K562 (cell line): ENCODE results near the gene VAMP4. TPM values are rescaled to one million over a fixed set of nuclear protein-coding genes. Genes with fewer than 3 reads are reported as not detected.

Source experiments
- ATAC-seq: fragments of 200-7000 bp; cut with Tn5 transposase; 3 replicates; pipeline ENCODE4 v1.9.1; 2020; ENCODE audit warnings: moderate library complexity
- BruUV-seq: library from RNA; stranded (reverse); fragments of 400-500 nt; replicated peaks from 2 replicates; lab custom pipeline; 2021; lab: Mats Ljungman, UMichigan
- CTCF ChIA-PET: fragments of 300-600 bp; formaldehyde crosslinking; extraction: SDS; loops from one replicate; lab custom pipeline; 2021; ENCODE audit warnings: low intra/inter-chr PET ratio; lab: Yijun Ruan, JAX
- POLR2A ChIA-PET: fragments of 300-600, 350-650 bp; sonication (Branson Sonifier 250); formaldehyde crosslinking; extraction: SDS; loops from one replicate; lab custom pipeline; 2021; ENCODE audit warnings: antibody characterized with exemption, inconsistent platforms; lab: Yijun Ruan, JAX
- DNase-seq, 4 experiments: peaks; one replicate each; pipeline versions ENCODE4 v3.0.0 to v3.0.0-alpha.2; 2011 to 2018; ENCODE audit warnings: low spot score in 3 of 4, mixed read lengths in 3 of 4; ENCODE audit errors: extremely low read depth in 1 of 4
- FAIRE-seq: peaks from 2 replicates; lab custom pipeline; 2011; peaks lifted over from hg19 to GRCh38; lab: Jason Lieb, UNC
- H2AFZ ChIP-seq: 2 replicates; pipeline ENCODE4 v1.6.0; 2011; ENCODE audit warnings: low read depth, low read length, control low read depth, inconsistent platforms
- H3K27ac ChIP-seq: fragments of 200-600 bp; 3 replicates; pipeline ENCODE4 v1.8.0; 2011; ENCODE audit warnings: low read depth, mild to moderate bottlenecking, control low read depth, inconsistent platforms, low read length, moderate library complexity, mixed read lengths; ENCODE audit errors: extremely low read depth
- H3K27me3 ChIP-seq, 2 experiments: fragments of 300-600 bp in 1 of 2; 2 replicates in 1 of 2; 3 replicates in 1 of 2; pipeline versions ENCODE4 v1.6.0 to v1.8.0; 2011; ENCODE audit warnings: inconsistent platforms in 2 of 2, low read length in 2 of 2, mild to moderate bottlenecking in 1 of 2, mixed read lengths in 1 of 2, moderate library complexity in 1 of 2; ENCODE audit not compliant: control insufficient read depth in 2 of 2, insufficient read depth in 2 of 2
- H3K36me3 ChIP-seq: fragments of 300-600 bp; 3 replicates; pipeline ENCODE4 v1.8.0; 2011; ENCODE audit warnings: mild to moderate bottlenecking, low read length, inconsistent platforms; ENCODE audit not compliant: control insufficient read depth, insufficient read depth
- H3K4me1 ChIP-seq, 2 experiments: fragments of 200-600 bp in 1 of 2; replicated peaks in 1 of 2; 2 replicates in 1 of 2; 3 replicates in 1 of 2; pipeline versions ENCODE4 v1.5.1 to v1.8.0; 2011; ENCODE audit warnings: inconsistent platforms in 2 of 2, low read length in 2 of 2, mild to moderate bottlenecking in 1 of 2, mixed read lengths in 1 of 2, moderate library complexity in 1 of 2; ENCODE audit not compliant: control insufficient read depth in 2 of 2, insufficient read depth in 2 of 2
- H3K4me2 ChIP-seq: 2 replicates; pipeline ENCODE4 v1.6.1; 2011; ENCODE audit warnings: low read length, control low read depth, inconsistent platforms, mixed read lengths; ENCODE audit not compliant: insufficient read depth
- H3K4me3 ChIP-seq: fragments of 200-600 bp; sonication (generic), shearing (Covaris generic); 2 replicates; pipeline ENCODE4 v1.5.1; 2016; ENCODE audit warnings: control low read depth, inconsistent platforms
- H3K79me2 ChIP-seq: fragments of 200-600 bp; 3 replicates; pipeline ENCODE4 v1.8.0; 2011; ENCODE audit warnings: low read length, inconsistent platforms; ENCODE audit not compliant: control insufficient read depth, insufficient read depth
- H3K9ac ChIP-seq, 2 experiments: 2 replicates each; pipeline versions ENCODE4 v1.6.0 to v1.6.1; 2011; ENCODE audit warnings: low read depth in 2 of 2, low read length in 2 of 2, control low read depth in 1 of 2, inconsistent platforms in 1 of 2, mild to moderate bottlenecking in 1 of 2, mixed read lengths in 1 of 2; ENCODE audit not compliant: insufficient read depth in 1 of 2
- H3K9me1 ChIP-seq: one replicate; pipeline ENCODE4 v1.6.0; 2011; ENCODE audit warnings: inconsistent platforms, mild to moderate bottlenecking, low read length, moderate library complexity; ENCODE audit not compliant: control insufficient read depth, insufficient read depth
- H3K9me3 ChIP-seq: replicated peaks from 2 replicates; pipeline ENCODE4 v1.5.1; 2011; ENCODE audit warnings: low read depth, low read length, inconsistent platforms; ENCODE audit not compliant: control insufficient read depth, insufficient read depth
- H4K20me1 ChIP-seq: replicated peaks from 2 replicates; pipeline ENCODE4 v1.6.1; 2011; ENCODE audit warnings: low read length, inconsistent platforms, mixed read lengths; ENCODE audit not compliant: control insufficient read depth, insufficient read depth
- CAMTA2 ChIP-seq: fragments of 250-450 bp; sonication (Bioruptor Pico); conservative IDR thresholded peaks from 2 replicates; pipeline ENCODE4 v1.5.1; 2022
- CBX8 ChIP-seq: fragments of 200-600 bp; sonication (generic); IDR thresholded peaks from 2 replicates; pipeline ENCODE4 v1.6.1; 2012; ENCODE audit warnings: borderline replicate concordance, mixed run types, low read depth, mild to moderate bottlenecking, moderate library complexity, mixed read lengths, low read length, control low read depth, inconsistent platforms; ENCODE audit not compliant: poor library complexity, severe bottlenecking; ENCODE audit errors: extremely low read depth
- ETV5 ChIP-seq: sonication (generic); formaldehyde crosslinking; IDR thresholded peaks from 2 replicates; pipeline ENCODE4 v1.4.0; 2020; ENCODE audit warnings: low read depth, mild to moderate bottlenecking, missing genetic modification reagents
- HES1 ChIP-seq: fragments of 450-650 bp; IDR thresholded peaks from 2 replicates; pipeline ENCODE4 v1.6.1; 2016; ENCODE audit warnings: low read depth, mild to moderate bottlenecking, moderate library complexity
- KDM4B ChIP-seq, 2 experiments: fragments of 450-650 bp in 1 of 2; sonication (generic) in 1 of 2; IDR thresholded peaks; 2 replicates each; pipeline ENCODE4 v1.6.1; 2016 to 2017; ENCODE audit warnings: borderline replicate concordance in 2 of 2, antibody characterized with exemption in 1 of 2, low read depth in 1 of 2, mild to moderate bottlenecking in 1 of 2
- POU5F1 ChIP-seq: fragments of 150-350 bp; IDR thresholded peaks from 2 replicates; pipeline ENCODE4 v1.6.1; 2014; ENCODE audit warnings: borderline replicate concordance, low read length, low read depth, mild to moderate bottlenecking; ENCODE audit not compliant: partially characterized antibody
- PURB ChIP-seq: sonication (generic); formaldehyde crosslinking; IDR thresholded peaks from 2 replicates; pipeline ENCODE4 v1.9.0; 2021; ENCODE audit warnings: low read depth, mild to moderate bottlenecking, missing genetic modification reagents
- RAD21 ChIP-seq, 2 experiments: fragments of 250-450 bp in 1 of 2; fragments of 450-650 bp in 1 of 2; sonication (Bioruptor Pico) in 1 of 2; formaldehyde crosslinking in 1 of 2; IDR thresholded peaks in 1 of 2; conservative IDR thresholded peaks in 1 of 2; 2 replicates each; pipeline versions ENCODE4 v1.4.0 to v1.8.0; 2020 to 2022; ENCODE audit warnings: mild to moderate bottlenecking in 2 of 2, moderate library complexity in 1 of 2
- SAFB2 ChIP-seq: fragments of 200-400 bp; formaldehyde crosslinking; IDR thresholded peaks from 2 replicates; pipeline ENCODE4 v1.6.1; 2018; ENCODE audit warnings: borderline replicate concordance, low read length, low read depth, moderate library complexity; ENCODE audit not compliant: severe bottlenecking
- SMC3 ChIP-seq: conservative IDR thresholded peaks from 2 replicates; pipeline ENCODE4 v1.6.1; 2011; ENCODE audit warnings: low read depth, low read length, improper control_type of control experiment; ENCODE audit not compliant: insufficient read depth
- ZNF175 ChIP-seq: fragments of 200-800 bp; sonication (Bioruptor generic); IDR thresholded peaks from 2 replicates; pipeline ENCODE4 v1.6.1; 2016; ENCODE audit warnings: low read depth, mild to moderate bottlenecking, missing genetic modification characterization, missing compliant biosample characterization
- ZNF24 ChIP-seq: fragments of 450-650 bp; IDR thresholded peaks from 2 replicates; pipeline ENCODE4 v1.6.1; 2016
- ZNF561 ChIP-seq: fragments of 450-650 bp; formaldehyde crosslinking; conservative IDR thresholded peaks from 2 replicates; pipeline ENCODE4 v1.4.0; 2020; ENCODE audit warnings: mild to moderate bottlenecking, moderate library complexity
- ZZZ3 ChIP-seq: fragments of 450-650 bp; IDR thresholded peaks from 2 replicates; pipeline ENCODE4 v1.6.1; 2016; ENCODE audit warnings: antibody characterized with exemption, mild to moderate bottlenecking, moderate library complexity
- whole genome bisulfite sequencing: fragments of 100-300 bp; shearing (Covaris generic); methylation state at CpG from one replicate; pipeline ENCODE4 v1.1.6; 2016; ENCODE audit warnings: low coverage, mixed read lengths; ENCODE audit not compliant: insufficient coverage; ENCODE audit errors: missing lambda C conversion rate; 5-methylcytosine and 5-hydroxymethylcytosine counted together
- in situ Hi-C: fragments of 300-500 bp; cut with MboI; formaldehyde crosslinking; loops from 4 replicates; pipeline ENCODE4 v1.15.0; 2018; ENCODE audit warnings: inconsistent platforms, mixed read lengths
- intact Hi-C: fragments of 100-400 bp; cut with micrococcal nuclease; formaldehyde crosslinking; loops from 2 replicates; pipeline ENCODE4 v1.14.2; 2022
- polyA plus RNA-seq, 8 experiments: library from polyadenylated mRNA; depleted of rRNA in 4 of 8; stranded (reverse) in 5 of 8; unstranded in 3 of 8; fragments of >200 nt; fragmentation: Nextera tagmentation in 2 of 8; fragmentation: Illumina TruSeq in 1 of 8; extraction: Ambion mirVana in 2 of 8; extraction: Trizol in 1 of 8; gene quantifications; 2 replicates each; pipeline versions ENCODE4 v1.2.1 to v1.2.3, GENCODE V29; 2011 to 2014; ENCODE audit warnings: inconsistent platforms in 1 of 8, missing spikeins in 1 of 8
- total RNA-seq, 7 experiments: library from RNA; depleted of rRNA in 6 of 7; stranded (reverse); fragments of >200 nt in 6 of 7; fragmentation: Illumina TruSeq in 2 of 7; extraction: Trizol in 2 of 7; gene quantifications; 2 replicates each; pipeline versions ENCODE4 v1.2.1 to v1.2.3, GENCODE V29; 2011 to 2021; ENCODE audit warnings: low replicate concordance in 1 of 7

The VAMP4 gene
- total and polyA plus RNA-seq, 9 of the 15 experiments (the other 6 are each of a cell fraction or from before 2014, with no cell fraction given) = 3.3 to 21.4 (median 11.9) TPM

GRCh38 chr1:171716616-171717015 is 25.2 kb downstream of the VAMP4 start:
- CTCF ChIA-PET = interaction anchor here (0.6 kb wide), 1 partner anchor 269 kb away, joined by 3 read pairs; no protein-coding TSS in a partner anchor
- DNase-seq (no peak), FAIRE-seq (no peak), ATAC-seq (no peak)
- 35% methylated on average over 3 of the region's 3 CpGs for WGBS
- no peak overlapping the region for H3K4me2 ChIP-seq
- in situ Hi-C loops (no loop called here), intact Hi-C loops (loop anchor here (1.0 to 10.0 kb wide), 3 partner anchors 61 to 232 kb away; partner anchors contain the start of gene PRRC2C)
- H4K20me1 ChIP-seq = no peaks in the 10 kb centered on the region
- no peaks in the 10 kb centered on the region for H3K9me3 ChIP-seq
- H3K27ac ChIP-seq = no peak overlapping the region
- TF ChIP-seq ZNF24 (no peak), ZZZ3 (no peak), SAFB2 (no peak)
- peaks cover 7% of the 10 kb centered on the region; the same call in 2 of the 3 replicates for H3K36me3 ChIP-seq
- no peak overlapping the region for H3K4me3 ChIP-seq
- no TSS peak for BruUV-seq
- H3K79me2 ChIP-seq = no peaks in the 10 kb centered on the region
- H3K27me3 ChIP-seq = no peaks in the 10 kb centered on the region
- POLR2A ChIA-PET = interaction anchor here (0.9 to 1.4 kb wide), 3 partner anchors 23 to 269 kb away, joined by 3 read pairs; no protein-coding TSS in a partner anchor
- H3K9ac ChIP-seq = no peak overlapping the region
- H2AFZ ChIP-seq = no peak overlapping the region
- H3K4me1 ChIP-seq = peaks cover 0 to 4% of the 10 kb centered on the region in 2 experiments; a peak in 2 of 5 replicates
- no peaks in the 10 kb centered on the region for H3K9me1 ChIP-seq

GRCh38 chr1:171715813-171716251 is 26.0 kb downstream of the VAMP4 start:
- FAIRE-seq (no peak), ATAC-seq (peak; percentile 55), DNase-seq (peak in 1 of 4 experiments; percentile 23)
- 70% methylated on average over 3 of the region's 3 CpGs for WGBS
- CTCF ChIA-PET = interaction anchor here (0.6 kb wide), 1 partner anchor 1801 kb away, joined by 5 read pairs; no protein-coding TSS in a partner anchor
- Histone ChIP-seq H2AFZ (no peak overlapping the region), H3K4me2 (no peak overlapping the region), H3K9me3 (no peaks in the 10 kb centered on the region), H3K9ac (no peak overlapping the region), H4K20me1 (no peaks in the 10 kb centered on the region), H3K4me3 (no peak overlapping the region), H3K27me3 (no peaks in the 10 kb centered on the region), H3K4me1 (peaks cover 0 to 4% of the 10 kb centered on the region in 2 experiments; a peak in 2 of 5 replicates), H3K79me2 (no peaks in the 10 kb centered on the region), H3K36me3 (peaks cover 7% of the 10 kb centered on the region; the same call in 2 of the 3 replicates), H3K9me1 (no peaks in the 10 kb centered on the region), H3K27ac (no peak overlapping the region)
- in situ Hi-C loops = no loop called here
- POLR2A ChIA-PET = interaction anchor here (0.6 to 1.4 kb wide), 7 partner anchors 13 to 270 kb away, joined by 3 to 5 read pairs (median 3); partner anchors contain the start of gene VAMP4
- intact Hi-C loops = loop anchor here (1.0 to 10.0 kb wide), 3 partner anchors 61 to 231 kb away; partner anchors contain the start of gene PRRC2C
- BruUV-seq = no TSS peak
- no peak for TF ChIP-seq CAMTA2 (CRISPR knock-in tag)
- no peak for TF ChIP-seq POU5F1
- TF ChIP-seq ZNF561 (CRISPR knock-in tag) = no peak
- no peak for TF ChIP-seq PURB
- TF ChIP-seq HES1 = no peak
- TF ChIP-seq SMC3 = peak; percentile 17; the same call in 1 of the 2 replicates
- TF ChIP-seq ZNF175 (CRISPR knock-in tag) = no peak
- TF ChIP-seq ETV5 (CRISPR knock-in tag) = no peak
- no peak for TF ChIP-seq CBX8
- peak; percentile 37 to 48; a peak in 3 of 4 replicates for TF ChIP-seq RAD21 (CRISPR knock-in tag; conservative IDR thresholded peaks at IDR 0.05 in 1 of 2, IDR thresholded peaks at IDR 0.05 in 1 of 2)
- no peak for TF ChIP-seq KDM4B (IDR thresholded peaks at IDR 0.05; ENCODE audit: borderline replicate concordance in 2 of 2, low read depth in 1 of 2)
